PFSK-1 (cell line): Measurements from ENCODE around the gene EREG.

Experiments
- POLR2AphosphoS5 ChIP-seq: IDR thresholded peaks from 2 replicates; pipeline ENCODE4 v1.6.1; 2012; ENCODE audit warnings: low read depth, mild to moderate bottlenecking, control low read depth, low read length, moderate library complexity
- TF ChIP-seq, protein P1 (sequence below), 2 experiments: IDR thresholded peaks; 2 replicates each; pipeline versions ENCODE4 v1.6.1 to v1.8.0; 2011 to 2012; ENCODE audit warnings: low read depth in 2 of 2, low read length in 2 of 2, control low read depth in 1 of 2, inconsistent platforms in 1 of 2, mild to moderate bottlenecking in 1 of 2, moderate library complexity in 1 of 2; ENCODE audit not compliant: insufficient read depth in 1 of 2

DNA sequence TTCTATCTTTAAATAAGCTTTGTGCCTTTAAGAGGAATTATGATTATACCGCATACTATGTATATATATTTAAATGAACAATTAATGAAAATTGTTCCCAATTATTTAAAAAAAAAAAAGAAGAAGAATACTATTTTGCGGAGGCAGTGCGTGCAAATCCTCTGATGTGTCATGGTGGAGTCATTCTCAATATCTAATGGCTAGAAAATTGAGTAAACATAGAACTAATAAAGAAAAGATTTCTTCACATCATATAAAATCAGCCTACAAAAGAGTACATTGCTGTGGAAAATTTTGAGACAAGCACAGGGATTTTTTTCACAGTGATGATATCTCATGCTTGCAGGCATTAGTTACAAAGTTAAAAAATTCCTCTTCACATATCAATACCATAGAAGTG is 2.6 kb upstream of the EREG start:
- no peak for TF ChIP-seq POLR2AphosphoS5
- TF ChIP-seq, protein P1, sequence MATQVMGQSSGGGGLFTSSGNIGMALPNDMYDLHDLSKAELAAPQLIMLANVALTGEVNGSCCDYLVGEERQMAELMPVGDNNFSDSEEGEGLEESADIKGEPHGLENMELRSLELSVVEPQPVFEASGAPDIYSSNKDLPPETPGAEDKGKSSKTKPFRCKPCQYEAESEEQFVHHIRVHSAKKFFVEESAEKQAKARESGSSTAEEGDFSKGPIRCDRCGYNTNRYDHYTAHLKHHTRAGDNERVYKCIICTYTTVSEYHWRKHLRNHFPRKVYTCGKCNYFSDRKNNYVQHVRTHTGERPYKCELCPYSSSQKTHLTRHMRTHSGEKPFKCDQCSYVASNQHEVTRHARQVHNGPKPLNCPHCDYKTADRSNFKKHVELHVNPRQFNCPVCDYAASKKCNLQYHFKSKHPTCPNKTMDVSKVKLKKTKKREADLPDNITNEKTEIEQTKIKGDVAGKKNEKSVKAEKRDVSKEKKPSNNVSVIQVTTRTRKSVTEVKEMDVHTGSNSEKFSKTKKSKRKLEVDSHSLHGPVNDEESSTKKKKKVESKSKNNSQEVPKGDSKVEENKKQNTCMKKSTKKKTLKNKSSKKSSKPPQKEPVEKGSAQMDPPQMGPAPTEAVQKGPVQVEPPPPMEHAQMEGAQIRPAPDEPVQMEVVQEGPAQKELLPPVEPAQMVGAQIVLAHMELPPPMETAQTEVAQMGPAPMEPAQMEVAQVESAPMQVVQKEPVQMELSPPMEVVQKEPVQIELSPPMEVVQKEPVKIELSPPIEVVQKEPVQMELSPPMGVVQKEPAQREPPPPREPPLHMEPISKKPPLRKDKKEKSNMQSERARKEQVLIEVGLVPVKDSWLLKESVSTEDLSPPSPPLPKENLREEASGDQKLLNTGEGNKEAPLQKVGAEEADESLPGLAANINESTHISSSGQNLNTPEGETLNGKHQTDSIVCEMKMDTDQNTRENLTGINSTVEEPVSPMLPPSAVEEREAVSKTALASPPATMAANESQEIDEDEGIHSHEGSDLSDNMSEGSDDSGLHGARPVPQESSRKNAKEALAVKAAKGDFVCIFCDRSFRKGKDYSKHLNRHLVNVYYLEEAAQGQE (IDR thresholded peaks at IDR 0.05; ENCODE audit: insufficient read depth in 1 of 2, low read depth in 2 of 2, low read length in 2 of 2) = no peak
